Measurements from ENCODE around the gene CADPS2.

DNA sequence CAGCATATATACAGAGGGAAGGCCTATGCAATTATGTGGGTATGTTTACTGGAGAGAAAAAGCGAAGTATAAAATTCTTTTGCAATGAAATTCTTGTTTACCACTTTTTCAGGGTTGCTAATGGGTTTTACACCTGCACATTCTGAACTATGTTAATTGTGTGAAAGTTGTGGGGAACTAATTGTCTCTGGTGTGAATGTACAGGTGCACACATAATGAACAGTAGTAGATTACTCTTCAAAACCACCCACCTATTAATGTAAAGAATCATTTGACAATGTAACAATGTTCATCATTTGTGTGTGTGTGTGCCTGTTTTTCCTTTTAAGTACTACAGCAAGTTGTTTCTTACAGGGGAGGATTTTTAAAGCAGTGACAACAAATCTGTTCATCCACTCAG is 501.7 kb downstream of the CADPS2 start:
- TF ChIP-seq, protein P1, sequence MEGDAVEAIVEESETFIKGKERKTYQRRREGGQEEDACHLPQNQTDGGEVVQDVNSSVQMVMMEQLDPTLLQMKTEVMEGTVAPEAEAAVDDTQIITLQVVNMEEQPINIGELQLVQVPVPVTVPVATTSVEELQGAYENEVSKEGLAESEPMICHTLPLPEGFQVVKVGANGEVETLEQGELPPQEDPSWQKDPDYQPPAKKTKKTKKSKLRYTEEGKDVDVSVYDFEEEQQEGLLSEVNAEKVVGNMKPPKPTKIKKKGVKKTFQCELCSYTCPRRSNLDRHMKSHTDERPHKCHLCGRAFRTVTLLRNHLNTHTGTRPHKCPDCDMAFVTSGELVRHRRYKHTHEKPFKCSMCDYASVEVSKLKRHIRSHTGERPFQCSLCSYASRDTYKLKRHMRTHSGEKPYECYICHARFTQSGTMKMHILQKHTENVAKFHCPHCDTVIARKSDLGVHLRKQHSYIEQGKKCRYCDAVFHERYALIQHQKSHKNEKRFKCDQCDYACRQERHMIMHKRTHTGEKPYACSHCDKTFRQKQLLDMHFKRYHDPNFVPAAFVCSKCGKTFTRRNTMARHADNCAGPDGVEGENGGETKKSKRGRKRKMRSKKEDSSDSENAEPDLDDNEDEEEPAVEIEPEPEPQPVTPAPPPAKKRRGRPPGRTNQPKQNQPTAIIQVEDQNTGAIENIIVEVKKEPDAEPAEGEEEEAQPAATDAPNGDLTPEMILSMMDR (IDR thresholded peaks at IDR 0.05): no peak
- TF ChIP-seq POLR2A (IDR thresholded peaks at IDR 0.05) (no peak), POLR2AphosphoS5 (IDR thresholded peaks at IDR 0.05) (no peak)
